ENCODE measurements around the gene SRSF5. TPM values are rescaled to one million over a fixed set of nuclear protein-coding genes. Genes with fewer than 3 reads are reported as not detected.

Gene SRSF5
- total and polyA plus RNA-seq, 2 of the 13 experiments (the other 11 are each of a cell fraction or from before 2014, with no cell fraction given) = 189 to 277 TPM

DNA sequence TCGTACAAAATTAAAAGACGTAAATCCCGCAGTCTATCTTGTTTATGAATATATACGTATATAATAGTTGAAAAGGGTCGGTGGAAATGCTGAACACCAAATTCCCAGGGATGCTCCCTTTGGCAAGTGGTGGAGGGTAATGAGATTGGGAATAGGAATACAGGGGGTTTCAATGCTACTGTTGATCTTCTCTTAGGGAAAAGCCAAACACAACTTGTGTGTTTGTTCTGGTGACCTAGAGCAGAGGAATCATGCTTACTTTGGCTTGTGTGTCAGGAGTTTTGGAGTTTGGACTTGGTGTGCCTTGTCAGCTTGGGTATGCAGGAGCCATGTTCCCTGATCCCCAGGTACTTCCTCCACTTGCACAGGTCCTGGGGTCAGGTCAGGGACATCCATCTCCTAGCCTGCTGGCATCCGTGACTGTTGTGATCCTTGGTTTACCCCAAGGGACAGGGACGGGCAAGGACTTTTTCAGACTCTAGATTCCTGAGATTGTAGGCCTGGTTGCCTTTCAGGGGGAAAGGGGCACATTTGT is 26.0 kb downstream of the SRSF5 start (continued):
- TF ChIP-seq, protein P1, sequence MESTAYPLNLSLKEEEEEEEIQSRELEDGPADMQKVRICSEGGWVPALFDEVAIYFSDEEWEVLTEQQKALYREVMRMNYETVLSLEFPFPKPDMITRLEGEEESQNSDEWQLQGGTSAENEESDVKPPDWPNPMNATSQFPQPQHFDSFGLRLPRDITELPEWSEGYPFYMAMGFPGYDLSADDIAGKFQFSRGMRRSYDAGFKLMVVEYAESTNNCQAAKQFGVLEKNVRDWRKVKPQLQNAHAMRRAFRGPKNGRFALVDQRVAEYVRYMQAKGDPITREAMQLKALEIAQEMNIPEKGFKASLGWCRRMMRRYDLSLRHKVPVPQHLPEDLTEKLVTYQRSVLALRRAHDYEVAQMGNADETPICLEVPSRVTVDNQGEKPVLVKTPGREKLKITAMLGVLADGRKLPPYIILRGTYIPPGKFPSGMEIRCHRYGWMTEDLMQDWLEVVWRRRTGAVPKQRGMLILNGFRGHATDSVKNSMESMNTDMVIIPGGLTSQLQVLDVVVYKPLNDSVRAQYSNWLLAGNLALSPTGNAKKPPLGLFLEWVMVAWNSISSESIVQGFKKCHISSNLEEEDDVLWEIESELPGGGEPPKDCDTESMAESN (CRISPR knock-in tag; conservative IDR thresholded peaks at IDR 0.05) = peak; percentile 54; the same call in 1 of the 2 replicates
- TF ChIP-seq PHF5A (CRISPR knock-in tag; IDR thresholded peaks at IDR 0.05; ENCODE audit: low read depth, unreplicated experiment) (no peak), ZKSCAN5 (CRISPR knock-in tag; IDR thresholded peaks at IDR 0.05) (no peak), ZNF776 (CRISPR knock-in tag; IDR thresholded peaks at IDR 0.05) (no peak), YY1 (IDR thresholded peaks at IDR 0.05; ENCODE audit: insufficient read depth, insufficient replicate concordance, low read depth, low read length) (peak; percentile 66), ELF1 (CRISPR knock-in tag; IDR thresholded peaks at IDR 0.05) (peak; percentile 46), JUNB (CRISPR knock-in tag; IDR thresholded peaks at IDR 0.05; ENCODE audit: borderline replicate concordance) (0 out of 2 replicates have a peak, but pooled peaks have one; percentile 12), ZIK1 (CRISPR knock-in tag; IDR thresholded peaks at IDR 0.05; ENCODE audit: borderline replicate concordance, low read depth) (no peak), ZFP36L2 (CRISPR knock-in tag; IDR thresholded peaks at IDR 0.05) (no peak), YEATS2 (CRISPR knock-in tag; IDR thresholded peaks at IDR 0.05; ENCODE audit: borderline replicate concordance) (no peak), PRPF4 (IDR thresholded peaks at IDR 0.05; ENCODE audit: low read depth, low read length, poor library complexity, severe bottlenecking) (no peak), ZSCAN20 (CRISPR knock-in tag; IDR thresholded peaks at IDR 0.05; ENCODE audit: borderline replicate concordance) (no peak), CENPX (CRISPR knock-in tag; IDR thresholded peaks at IDR 0.05) (no peak), ZFP1 (CRISPR knock-in tag; IDR thresholded peaks at IDR 0.05) (no peak), YEATS4 (CRISPR knock-in tag; IDR thresholded peaks at IDR 0.05; ENCODE audit: borderline replicate concordance) (no peak), HNF4A (CRISPR knock-in tag; IDR thresholded peaks at IDR 0.05) (peak; percentile 96)
- TF ChIP-seq, protein P2, sequence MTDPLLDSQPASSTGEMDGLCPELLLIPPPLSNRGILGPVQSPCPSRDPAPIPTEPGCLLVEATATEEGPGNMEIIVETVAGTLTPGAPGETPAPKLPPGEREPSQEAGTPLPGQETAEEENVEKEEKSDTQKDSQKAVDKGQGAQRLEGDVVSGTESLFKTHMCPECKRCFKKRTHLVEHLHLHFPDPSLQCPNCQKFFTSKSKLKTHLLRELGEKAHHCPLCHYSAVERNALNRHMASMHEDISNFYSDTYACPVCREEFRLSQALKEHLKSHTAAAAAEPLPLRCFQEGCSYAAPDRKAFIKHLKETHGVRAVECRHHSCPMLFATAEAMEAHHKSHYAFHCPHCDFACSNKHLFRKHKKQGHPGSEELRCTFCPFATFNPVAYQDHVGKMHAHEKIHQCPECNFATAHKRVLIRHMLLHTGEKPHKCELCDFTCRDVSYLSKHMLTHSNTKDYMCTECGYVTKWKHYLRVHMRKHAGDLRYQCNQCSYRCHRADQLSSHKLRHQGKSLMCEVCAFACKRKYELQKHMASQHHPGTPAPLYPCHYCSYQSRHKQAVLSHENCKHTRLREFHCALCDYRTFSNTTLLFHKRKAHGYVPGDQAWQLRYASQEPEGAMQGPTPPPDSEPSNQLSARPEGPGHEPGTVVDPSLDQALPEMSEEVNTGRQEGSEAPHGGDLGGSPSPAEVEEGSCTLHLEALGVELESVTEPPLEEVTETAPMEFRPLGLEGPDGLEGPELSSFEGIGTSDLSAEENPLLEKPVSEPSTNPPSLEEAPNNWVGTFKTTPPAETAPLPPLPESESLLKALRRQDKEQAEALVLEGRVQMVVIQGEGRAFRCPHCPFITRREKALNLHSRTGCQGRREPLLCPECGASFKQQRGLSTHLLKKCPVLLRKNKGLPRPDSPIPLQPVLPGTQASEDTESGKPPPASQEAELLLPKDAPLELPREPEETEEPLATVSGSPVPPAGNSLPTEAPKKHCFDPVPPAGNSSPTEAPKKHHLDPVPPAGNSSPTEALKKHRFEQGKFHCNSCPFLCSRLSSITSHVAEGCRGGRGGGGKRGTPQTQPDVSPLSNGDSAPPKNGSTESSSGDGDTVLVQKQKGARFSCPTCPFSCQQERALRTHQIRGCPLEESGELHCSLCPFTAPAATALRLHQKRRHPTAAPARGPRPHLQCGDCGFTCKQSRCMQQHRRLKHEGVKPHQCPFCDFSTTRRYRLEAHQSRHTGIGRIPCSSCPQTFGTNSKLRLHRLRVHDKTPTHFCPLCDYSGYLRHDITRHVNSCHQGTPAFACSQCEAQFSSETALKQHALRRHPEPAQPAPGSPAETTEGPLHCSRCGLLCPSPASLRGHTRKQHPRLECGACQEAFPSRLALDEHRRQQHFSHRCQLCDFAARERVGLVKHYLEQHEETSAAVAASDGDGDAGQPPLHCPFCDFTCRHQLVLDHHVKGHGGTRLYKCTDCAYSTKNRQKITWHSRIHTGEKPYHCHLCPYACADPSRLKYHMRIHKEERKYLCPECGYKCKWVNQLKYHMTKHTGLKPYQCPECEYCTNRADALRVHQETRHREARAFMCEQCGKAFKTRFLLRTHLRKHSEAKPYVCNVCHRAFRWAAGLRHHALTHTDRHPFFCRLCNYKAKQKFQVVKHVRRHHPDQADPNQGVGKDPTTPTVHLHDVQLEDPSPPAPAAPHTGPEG (CRISPR knock-in tag; IDR thresholded peaks at IDR 0.05) = no peak
- TF ChIP-seq, protein P3, sequence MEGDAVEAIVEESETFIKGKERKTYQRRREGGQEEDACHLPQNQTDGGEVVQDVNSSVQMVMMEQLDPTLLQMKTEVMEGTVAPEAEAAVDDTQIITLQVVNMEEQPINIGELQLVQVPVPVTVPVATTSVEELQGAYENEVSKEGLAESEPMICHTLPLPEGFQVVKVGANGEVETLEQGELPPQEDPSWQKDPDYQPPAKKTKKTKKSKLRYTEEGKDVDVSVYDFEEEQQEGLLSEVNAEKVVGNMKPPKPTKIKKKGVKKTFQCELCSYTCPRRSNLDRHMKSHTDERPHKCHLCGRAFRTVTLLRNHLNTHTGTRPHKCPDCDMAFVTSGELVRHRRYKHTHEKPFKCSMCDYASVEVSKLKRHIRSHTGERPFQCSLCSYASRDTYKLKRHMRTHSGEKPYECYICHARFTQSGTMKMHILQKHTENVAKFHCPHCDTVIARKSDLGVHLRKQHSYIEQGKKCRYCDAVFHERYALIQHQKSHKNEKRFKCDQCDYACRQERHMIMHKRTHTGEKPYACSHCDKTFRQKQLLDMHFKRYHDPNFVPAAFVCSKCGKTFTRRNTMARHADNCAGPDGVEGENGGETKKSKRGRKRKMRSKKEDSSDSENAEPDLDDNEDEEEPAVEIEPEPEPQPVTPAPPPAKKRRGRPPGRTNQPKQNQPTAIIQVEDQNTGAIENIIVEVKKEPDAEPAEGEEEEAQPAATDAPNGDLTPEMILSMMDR (CRISPR knock-in tag; IDR thresholded peaks at IDR 0.05) = no peak
- TF ChIP-seq, protein P4, sequence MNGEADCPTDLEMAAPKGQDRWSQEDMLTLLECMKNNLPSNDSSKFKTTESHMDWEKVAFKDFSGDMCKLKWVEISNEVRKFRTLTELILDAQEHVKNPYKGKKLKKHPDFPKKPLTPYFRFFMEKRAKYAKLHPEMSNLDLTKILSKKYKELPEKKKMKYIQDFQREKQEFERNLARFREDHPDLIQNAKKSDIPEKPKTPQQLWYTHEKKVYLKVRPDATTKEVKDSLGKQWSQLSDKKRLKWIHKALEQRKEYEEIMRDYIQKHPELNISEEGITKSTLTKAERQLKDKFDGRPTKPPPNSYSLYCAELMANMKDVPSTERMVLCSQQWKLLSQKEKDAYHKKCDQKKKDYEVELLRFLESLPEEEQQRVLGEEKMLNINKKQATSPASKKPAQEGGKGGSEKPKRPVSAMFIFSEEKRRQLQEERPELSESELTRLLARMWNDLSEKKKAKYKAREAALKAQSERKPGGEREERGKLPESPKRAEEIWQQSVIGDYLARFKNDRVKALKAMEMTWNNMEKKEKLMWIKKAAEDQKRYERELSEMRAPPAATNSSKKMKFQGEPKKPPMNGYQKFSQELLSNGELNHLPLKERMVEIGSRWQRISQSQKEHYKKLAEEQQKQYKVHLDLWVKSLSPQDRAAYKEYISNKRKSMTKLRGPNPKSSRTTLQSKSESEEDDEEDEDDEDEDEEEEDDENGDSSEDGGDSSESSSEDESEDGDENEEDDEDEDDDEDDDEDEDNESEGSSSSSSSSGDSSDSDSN (CRISPR knock-in tag; IDR thresholded peaks at IDR 0.05) = peak; percentile 24; the same call in 1 of the 2 replicates

Data from HepG2 (cell line).